NCI-H524 (cell line): Measurements from ENCODE around the gene TBP.
"Not testable (repeated sequence)": the region's sequence is repeated elsewhere in the genome, so short reads cannot be mapped to it uniquely, and the experiment has no call there.

ENCODE experiments used
- DNase-seq, 2 experiments: peaks; one replicate each; lab custom pipeline; 2025; lab: John Stamatoyannopoulos, UW

Gene TBP

DNA sequence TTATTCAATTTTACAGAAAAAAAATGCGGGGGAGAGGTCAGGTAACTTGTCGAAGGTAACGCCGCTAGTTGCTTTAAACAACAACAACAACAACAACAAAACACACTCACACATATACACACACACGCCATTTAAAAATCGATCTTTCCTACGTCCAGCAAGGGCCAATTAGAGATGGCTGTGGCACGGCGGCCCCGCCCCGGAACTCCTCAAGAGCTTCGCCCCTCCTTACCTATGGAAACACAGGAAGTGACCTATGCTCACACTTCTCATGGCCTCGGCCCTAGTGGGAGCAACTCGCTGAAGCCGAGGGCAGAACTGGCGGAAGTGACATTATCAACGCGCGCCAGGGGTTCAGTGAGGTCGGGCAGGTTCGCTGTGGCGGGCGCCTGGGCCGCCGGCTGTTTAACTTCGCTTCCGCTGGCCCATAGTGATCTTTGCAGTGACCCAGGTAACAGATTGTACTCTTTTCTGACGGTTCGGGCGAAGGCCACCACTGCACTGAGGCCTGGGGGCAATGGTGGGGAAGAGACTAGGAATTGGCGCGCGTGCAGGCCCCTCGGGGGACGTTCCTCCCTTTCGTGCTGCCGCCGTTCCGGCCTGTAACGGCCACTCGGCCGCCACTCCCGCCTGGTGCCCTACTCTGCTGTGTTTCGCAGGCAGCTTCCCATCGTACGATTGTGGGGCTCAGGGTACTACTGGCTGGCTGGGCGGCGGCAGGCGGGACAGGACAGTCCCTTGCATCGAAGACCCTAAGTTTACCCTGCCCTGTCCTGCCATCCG lies at the start of gene TBP:
TSS of gene TBP (plus strand) at position 357 of the 783 bp plus-strand sequence. CDS start 2,661 bp downstream, outside the sequence.
- peak; percentile 98 to 99 for DNase-seq

- DNase-seq, result no peak
Observed at GRCh38 chr6:170504479-170504878, 49.7 kb upstream of the TBP start.

DNA sequence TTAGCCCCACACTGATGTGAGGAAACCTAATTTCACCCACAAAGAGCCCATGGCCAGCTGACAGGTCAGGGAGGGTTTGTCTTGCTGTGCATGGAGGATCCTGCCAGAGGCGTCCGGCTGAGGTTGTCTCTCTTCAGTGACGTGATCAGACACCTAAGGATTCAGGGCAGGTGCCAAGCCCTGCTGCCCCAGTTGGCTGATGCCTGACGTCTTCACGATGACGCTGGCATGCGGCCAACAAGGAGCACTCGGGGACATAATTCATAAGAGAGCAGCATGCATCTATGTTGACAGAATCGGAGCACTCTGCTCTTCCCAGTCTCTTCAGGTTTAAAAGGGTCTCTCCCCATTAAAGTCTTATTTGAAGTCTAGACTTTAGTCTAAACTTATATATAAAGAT lies 48.9 kb upstream of the TBP start:
- DNase-seq, result peak; percentile 24 to 77

- no peak for DNase-seq
Observed at GRCh38 chr6:170506446-170506845, 47.7 kb upstream of the TBP start.

DNA sequence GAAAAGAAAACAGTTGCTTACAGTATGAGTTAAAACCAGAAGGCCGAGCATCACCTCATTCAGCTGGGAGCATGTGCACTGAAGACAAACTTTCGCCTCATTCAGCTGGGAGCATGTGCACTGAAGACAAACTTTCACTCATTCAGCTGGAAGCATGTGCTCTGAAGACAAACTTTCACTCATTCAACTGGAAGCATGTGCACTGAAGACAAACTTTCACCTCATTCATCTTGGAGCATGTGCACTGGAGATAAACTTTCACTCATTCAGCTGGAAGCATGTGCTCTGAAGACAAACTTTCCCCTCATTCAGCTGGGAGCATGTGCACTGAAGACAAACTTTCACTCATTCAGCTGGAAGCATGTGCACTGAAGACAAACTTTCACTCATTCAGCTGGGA lies 46.4 kb upstream of the TBP start:
- DNase-seq, result not testable (repeated sequence)

DNA sequence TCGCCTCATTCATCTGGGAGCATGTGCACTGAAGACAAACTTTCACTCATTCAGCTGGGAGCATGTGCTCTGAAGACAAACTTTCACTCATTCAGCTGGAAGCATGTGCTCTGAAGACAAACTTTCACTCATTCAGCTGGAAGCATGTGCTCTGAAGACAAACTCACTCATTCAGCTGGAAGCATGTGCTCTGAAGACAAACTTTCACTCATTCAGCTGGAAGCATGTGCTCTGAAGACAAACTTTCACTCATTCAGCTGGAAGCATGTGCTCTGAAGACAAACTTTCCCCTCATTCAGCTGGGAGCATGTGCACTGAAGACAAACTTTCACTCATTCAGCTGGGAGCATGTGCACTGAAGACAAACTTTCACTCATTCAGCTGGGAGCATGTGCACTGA lies 45.9 kb upstream of the TBP start:
- DNase-seq, result not testable (repeated sequence)

DNA sequence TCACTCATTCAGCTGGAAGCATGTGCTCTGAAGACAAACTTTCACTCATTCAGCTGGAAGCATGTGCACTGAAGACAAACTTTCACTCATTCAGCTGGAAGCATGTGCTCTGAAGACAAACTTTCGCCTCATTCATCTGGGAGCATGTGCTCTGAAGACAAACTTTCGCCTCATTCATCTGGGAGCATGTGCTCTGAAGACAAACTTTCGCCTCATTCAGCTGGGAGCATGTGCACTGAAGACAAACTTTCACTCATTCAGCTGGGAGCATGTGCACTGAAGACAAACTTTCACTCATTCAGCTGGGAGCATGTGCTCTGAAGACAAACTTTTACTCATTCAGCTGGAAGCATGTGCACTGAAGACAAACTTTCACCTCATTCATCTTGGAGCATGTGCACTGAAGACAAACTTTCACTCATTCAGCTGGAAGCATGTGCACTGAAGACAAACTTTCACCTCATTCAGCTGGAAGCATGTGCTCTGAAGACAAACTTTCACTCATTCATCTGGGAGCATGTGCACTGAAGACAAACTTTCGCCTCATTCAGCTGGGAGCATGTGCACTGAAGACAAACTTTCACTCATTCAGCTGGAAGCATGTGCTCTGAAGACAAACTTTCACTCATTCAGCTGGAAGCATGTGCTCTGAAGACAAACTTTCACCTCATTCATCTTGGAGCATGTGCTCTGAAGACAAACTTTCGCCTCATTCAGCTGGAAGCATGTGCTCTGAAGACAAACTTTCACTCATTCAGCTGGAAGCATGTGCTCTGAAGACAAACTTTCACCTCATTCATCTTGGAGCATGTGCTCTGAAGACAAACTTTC lies 45.1 kb upstream of the TBP start:
- not testable (repeated sequence) for DNase-seq

DNA sequence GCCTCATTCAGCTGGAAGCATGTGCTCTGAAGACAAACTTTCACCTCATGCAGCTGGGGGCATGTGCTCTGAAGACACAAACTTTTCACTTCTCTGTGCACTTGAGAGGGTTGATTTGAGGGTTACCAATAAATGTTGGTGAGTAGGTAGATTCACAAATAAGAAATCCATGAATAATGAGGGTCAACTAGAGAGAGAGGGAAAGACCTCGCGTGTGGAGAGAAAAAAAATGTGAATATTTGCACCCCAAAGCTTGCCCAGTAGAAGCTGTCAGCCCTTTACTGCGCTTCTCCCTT lies 44.5 kb upstream of the TBP start:
- no peak for DNase-seq

GRCh38 chr6:170510631-170511030 lies 43.5 kb upstream of the TBP start:
- DNase-seq, result no peak

DNA sequence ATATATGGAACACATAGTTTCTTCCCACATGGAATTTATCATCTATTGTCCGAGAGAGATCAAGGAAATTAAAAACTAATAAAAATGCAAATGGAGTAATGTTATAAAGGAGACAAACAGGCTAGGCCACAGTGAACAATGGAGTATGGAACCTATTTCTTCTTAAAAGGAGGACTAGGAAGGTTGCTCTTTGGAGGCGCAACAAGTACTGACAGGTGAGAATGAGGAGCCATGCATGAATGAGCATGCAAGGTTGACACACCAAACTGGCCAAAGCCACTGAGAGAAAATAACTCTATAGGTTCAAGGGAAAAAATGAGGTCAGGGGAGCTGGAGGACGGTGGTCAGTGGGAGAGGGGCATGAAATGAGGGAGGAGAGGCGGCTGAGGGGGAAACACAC lies 41.9 kb upstream of the TBP start:
- no peak for DNase-seq

DNA sequence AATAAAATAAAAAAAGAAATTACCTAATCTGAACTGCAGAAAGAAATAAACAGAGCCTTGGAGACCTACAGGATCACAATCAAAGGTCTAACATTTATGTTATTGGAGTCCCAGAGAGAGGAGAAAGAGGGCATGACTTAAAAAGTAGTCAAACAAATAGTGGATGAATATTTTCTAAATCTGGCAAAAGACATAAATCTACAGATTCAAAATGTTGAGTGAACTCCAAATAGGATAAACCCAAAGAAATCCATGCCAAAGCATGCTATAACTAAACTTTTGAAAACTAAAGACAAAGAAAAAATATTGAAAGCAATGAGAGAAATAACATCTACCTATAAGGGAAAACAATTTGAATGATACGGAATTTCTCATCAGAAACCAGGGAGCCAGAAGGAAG lies 39.3 kb upstream of the TBP start:
- no peak for DNase-seq

DNA sequence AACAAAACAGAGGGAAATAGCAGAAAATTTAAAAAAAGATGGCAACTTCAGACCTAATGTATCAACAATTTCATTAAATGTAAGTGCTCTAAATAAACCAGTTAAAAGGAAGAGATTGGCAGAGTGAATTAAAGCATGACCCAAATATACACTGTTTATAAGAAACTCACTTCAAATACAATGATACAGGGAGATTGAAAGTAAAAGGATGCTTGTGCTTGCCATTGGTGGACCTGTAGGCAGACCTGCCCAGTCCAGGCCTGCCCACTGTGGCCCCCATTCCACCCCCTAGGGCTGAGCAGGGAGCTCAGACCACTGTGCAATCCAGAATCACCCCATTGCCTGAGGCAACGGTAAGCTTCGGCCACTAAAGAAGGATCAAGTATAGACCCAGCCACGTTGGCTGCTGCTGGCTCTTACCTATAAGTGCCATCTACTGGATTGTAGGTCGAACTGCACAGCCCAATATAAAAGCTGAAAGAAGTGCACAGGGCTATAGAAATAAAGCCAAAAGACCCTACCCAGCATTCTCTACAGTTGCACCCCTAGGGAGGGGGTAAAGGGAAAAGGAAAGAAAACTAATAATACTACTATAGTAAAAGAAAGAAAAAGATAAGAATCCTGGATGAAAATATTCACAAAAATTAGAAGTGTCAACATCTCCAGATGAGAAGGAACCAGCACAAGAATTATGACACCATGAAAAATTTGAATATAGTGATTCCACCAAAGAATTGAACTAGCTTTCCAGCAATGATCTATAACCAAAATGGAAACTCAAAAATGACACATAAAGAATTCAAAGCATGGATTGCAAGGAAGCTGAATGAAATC lies 37.2 kb upstream of the TBP start:
- peak; percentile 43 to 89 for DNase-seq

GRCh38 chr6:170522565-170523183 lies 31.5 kb upstream of the TBP start:
- peak; percentile 52 to 80 for DNase-seq

GRCh38 chr6:170523256-170524171 lies 30.7 kb upstream of the TBP start:
- DNase-seq, result peak; percentile 43 to 75

DNA sequence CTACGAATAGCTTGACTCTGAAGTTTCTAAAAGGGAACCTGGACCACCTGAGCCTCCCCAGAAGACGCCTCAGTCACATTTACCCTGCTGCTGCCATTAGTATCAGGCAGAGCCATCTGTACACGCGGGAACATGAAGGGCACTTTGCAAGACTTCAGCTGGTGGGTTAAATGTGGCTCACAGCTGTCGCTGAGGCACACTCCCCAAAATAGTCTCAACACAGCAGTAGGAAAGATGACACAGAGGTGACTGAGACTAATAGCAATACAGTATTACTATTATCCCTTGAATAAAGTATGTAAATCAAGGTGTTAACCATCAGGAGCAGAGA lies 30.0 kb upstream of the TBP start:
- peak; percentile 81 to 92 for DNase-seq

GRCh38 chr6:170525795-170526194 lies 28.4 kb upstream of the TBP start:
- no peak for DNase-seq

- DNase-seq, result not testable (repeated sequence)
Observed at GRCh38 chr6:170527995-170528394, 26.2 kb upstream of the TBP start.

DNA sequence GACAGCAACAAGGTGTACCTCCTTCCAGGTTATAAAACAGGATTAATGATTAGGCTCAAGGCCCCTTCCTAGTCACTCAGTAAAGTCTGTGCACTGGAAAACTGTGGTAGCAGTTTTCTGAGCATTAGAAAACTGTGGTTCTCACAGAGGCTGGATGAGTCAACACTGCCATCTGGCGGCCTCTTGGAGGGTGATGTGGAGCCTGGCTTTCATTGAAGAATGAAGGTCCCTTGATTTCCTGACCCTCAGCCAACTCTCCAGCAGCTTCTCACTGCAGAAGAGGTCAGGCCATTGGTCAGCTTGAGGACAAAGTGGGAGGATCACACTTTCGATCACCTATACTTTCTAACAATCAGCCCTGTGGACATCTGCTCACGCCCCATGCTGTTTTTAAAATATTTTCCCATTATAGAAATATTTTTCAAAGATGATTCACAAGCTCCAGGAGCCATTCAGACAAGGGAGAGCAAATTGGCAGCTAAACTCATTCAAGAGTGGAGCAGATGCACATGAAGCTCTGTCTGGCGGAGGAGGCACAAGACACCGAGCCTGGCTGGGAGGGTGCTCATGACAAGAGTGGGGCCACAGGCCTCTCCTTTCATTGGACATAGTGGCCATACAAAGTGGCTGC lies 24.2 kb upstream of the TBP start:
- peak; percentile 48 to 81 for DNase-seq

GRCh38 chr6:170532867-170533488 lies 21.2 kb upstream of the TBP start:
- DNase-seq, result peak; percentile 66 to 88

- no peak for DNase-seq
Observed at GRCh38 chr6:170533792-170534191, 20.4 kb upstream of the TBP start.
